T-helper 2 cell treated with Interferon-gamma antibody and Interleukin-4, amounts not matched to agents 100 ng/mL and 5 ng/mL, for 36 hours (primary cell): Measurements from ENCODE around the gene ELF5. TPM values are rescaled to one million over a fixed set of nuclear protein-coding genes. Genes with fewer than 3 reads are reported as not detected.

Experiments
- intact Hi-C: fragments of 100-400 bp; cut with micrococcal nuclease; formaldehyde crosslinking; loops from one replicate; pipeline ENCODE4 v1.15.1; 2023
- total RNA-seq: library from RNA; stranded (reverse); gene quantifications from 2 replicates; pipeline ENCODE4 v1.2.3, GENCODE V29; 2022

Gene ELF5
- total RNA-seq: not detected in 2 replicates

DNA sequence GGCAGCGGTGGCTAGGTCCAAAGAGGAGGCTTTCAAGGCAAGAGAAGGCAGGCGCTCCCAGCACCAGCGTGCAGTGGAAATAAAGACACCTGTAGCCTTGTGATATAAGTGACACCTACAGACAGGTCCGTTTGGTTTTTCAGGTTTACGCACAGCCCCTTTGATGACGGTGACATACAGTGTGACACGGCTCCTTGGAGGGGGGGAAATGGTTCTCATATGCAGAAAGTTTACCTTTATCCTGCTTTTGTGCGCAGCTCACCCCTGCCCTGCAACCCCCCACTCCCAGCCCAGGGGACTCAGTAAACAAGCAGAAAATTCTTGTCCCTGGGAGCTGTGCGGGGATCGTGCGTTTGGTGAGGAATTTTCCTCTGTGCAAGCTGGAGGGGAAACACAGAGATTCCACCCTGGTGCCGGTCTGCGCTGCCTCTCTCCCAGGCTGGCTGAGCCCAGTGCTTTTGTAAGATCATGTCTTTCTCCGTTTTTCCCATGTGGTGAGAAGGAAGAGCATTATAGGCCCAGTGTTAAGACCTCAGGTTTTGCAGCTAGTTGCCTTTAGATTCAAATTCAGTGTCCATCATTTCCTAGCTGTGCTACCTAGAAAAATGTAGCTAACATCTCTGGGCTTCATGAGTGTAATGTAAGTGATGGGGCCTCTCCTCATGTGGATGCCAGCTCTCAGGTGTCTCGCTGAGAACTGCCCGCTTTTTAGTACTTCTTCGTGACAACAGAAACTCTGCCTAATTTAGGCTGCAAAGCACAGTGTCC is at the start of gene ELF5:
ELF5 (minus strand) TSS at position 113 of the 768 bp plus-strand sequence. CDS start 8,045 bp downstream, outside the sequence.
- intact Hi-C loops: loop anchor here (2.0 kb wide), 1 partner anchor 879 kb away; no protein-coding TSS in a partner anchor

DNA sequence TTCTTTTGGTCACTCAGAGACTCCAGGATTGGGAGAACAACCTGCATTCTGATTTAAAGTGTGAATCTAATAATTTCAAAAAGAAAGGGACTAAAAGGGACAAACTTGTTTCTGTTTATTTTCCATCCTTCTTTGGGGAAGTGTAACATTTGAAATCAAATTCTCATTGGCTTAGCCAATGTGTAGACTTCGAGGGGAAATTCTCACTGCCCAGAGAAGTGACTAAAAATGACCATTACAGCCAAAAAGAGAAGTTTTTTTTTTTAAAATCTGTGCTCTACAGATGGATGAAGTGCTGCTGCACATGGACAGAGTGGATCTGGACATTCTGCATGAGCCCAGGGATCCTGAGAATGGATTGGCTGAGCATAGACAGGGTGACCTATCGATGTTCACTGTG is 49.4 kb upstream of the ELF5 start:
- intact Hi-C loops: no loop called here

GRCh38 chr11:34560511-34560910 is 46.9 kb upstream of the ELF5 start:
- intact Hi-C loops: no loop called here

DNA sequence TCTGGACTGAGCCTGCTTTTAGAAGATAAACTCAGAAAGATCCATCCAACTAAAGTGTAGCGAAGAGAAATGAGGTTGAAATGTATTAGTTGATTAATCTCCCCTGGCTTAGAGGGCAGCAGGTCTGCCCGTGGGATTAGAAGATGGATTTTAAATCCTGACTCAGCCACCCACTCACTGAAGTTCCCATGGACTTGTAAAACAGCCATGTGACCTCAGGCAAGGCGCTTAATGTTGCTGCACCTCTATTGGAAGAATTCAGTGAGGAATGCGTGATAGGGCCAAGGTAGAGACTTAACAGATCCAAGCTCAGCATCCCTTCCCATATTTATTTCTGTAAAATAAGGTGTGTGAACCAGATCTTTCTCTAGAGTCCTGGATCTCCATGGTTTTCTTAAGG is 45.1 kb upstream of the ELF5 start:
- intact Hi-C loops: no loop called here

GRCh38 chr11:34558211-34558610 is 44.6 kb upstream of the ELF5 start:
- intact Hi-C loops: no loop called here

DNA sequence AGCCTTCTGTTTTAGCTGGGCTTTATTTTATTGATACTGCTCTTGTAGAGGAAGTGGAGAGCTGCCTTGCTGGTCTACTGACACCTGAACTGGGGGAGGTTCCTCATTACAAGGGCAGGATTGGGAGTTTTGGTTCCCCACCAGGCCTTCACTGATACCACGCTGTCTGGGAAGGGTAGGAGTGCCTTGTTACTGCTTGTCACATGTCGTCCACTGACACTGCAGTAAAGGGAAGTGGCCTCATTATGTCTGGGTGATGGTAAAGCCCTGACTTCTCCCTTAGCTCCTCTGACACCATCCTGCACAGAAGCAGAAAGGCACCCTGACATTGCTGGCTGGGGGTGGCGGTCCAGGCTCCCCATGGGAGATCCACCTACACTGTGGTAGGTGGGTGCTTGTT is 38.7 kb upstream of the ELF5 start:
- intact Hi-C loops: no loop called here

DNA sequence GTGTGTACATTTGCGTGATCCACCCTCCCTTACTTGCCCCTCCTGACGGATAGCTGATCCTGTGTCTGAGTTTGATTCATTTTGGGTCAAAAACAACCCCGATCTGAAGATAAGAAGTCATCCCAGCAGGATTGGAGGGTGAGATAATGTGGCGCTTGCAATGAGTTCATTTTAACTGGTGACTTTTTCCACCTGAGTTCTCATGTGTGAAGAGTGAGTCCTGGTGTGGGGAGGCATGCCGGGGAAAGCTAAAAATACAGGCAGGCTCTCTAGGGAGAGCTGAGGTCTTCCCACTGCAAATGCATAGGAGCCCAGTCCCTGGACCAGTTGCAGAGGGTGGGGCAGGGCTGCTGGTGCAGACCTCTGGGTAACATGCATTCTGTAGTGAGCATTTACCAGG is 35.7 kb upstream of the ELF5 start:
- intact Hi-C loops: no loop called here

DNA sequence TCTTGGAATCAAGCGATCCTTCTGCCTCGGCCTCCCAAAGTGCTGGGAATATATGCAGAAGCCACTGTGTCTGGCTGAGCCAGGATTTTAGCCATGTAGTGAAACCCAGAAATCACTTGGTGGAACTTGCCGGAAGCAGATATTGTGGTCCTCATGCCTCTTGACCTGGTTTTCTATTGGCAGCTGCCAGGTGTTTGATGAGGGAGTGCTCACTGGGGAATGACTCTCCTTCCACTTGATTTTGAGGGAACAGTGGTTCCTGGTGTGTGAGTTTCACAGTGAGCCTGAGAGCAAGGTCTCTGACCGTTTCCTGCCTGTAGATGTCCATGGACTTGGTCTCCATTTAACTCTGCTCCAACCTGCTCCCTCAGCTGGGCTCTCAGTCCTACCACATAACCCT is 34.7 kb upstream of the ELF5 start:
- intact Hi-C loops: no loop called here

DNA sequence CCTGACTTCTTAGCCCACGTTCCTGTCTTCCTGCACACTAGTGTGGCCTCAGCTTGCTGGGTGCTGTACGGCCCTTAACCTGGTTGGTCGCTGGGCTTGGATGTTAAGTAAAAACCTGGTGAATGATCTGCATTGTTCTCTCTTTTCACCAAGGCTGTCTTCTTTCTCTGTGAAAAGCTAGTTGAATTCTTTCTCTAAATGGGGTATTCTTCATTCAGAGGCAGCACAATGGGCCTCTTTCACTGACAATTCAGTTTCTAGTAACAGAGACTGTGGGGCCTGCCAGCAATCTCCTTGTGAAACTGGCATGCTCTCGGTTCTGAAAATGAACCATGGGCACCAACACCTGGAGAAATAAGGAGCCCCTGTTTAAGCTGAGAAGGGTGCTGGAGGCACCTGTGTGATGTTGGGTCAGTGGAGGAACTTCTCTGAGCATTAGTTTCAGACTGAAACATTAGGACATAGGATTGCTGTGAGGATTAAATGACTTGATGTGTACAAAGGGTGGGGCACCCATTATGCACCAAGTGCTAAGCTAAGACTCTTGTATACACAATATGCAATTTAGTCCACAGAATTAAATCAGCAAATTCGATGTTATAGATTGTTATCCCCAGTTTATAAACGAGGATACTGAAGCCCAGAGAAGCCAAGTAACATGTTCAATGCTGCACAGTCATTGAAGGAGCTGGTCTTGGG is 33.1 kb upstream of the ELF5 start:
- intact Hi-C loops: no loop called here

DNA sequence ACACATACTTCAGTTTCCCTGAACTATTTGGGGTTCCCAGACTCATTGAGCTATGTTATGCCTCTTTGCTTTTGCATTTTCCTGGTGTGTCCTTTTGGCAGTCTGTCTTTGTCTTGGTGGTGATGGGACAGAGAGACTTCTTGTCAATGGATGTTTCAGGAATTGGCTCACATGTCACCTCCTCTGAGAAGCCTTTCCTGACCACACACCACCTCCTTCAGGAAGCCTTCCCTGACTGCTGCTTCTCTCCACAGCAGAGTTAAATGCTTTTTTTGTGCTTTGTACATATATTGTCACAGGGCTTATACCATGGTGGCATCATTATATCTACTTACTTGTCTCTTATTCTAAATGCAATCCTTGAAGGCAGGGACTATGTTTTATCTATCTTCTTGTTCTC is 28.5 kb upstream of the ELF5 start:
- intact Hi-C loops: no loop called here

GRCh38 chr11:34540870-34541269 is 27.3 kb upstream of the ELF5 start:
- intact Hi-C loops: no loop called here

DNA sequence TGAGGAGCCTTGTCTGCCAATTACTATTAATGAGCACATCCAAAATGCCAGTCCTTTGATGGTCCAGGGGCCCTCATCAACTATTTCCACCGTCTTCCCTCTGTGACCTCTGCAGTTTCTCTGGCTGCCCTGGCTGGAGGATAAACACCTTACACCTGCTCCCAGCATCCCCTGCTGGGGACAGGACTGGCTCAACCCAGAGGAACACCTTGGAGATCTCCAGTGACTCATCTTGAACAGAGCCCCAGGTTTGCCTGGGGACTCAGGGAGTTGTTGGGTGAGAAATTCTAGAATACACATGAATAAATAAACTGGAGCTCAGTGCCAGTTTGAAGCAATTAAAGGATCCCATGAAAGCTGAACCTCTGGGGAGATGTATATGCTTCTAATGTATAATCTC is 24.0 kb upstream of the ELF5 start:
- intact Hi-C loops: no loop called here

DNA sequence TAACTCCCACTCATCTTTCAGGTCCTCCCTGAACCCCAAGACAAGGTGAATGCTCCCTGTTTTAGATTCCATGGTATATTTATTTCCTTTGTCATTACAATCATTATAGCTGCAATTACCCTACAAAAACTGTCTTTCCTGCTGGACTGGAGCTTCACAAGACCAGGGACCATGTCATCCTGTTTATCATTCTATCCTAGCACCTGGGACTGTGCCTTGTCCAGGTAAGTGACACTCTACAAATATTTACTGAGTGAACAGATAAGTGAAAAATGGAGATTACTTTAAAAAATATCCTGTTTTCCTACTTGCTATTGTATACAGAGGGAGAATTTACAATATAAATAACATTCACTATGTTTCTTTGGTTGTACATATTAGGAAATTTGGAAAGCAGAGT is 22.5 kb upstream of the ELF5 start:
- intact Hi-C loops: no loop called here

DNA sequence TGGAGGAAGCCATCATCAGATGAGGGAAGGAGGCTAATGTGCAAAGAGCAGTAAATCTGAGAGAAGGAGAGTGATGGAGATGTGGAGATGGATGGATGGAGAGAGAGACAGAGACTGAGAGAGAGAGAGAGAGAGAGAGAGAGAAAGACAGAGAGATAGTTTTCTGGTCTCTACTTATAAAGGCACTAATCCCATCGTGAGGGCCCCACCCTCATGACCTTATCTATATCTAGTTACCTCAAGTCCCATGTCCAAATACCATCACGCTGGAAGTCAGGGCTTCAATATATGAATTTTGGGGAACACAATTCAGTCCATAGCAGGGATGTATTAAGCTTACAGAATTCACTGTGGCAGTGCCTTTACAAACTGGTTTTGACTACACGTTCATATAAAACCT is 21.2 kb upstream of the ELF5 start:
- intact Hi-C loops: no loop called here

DNA sequence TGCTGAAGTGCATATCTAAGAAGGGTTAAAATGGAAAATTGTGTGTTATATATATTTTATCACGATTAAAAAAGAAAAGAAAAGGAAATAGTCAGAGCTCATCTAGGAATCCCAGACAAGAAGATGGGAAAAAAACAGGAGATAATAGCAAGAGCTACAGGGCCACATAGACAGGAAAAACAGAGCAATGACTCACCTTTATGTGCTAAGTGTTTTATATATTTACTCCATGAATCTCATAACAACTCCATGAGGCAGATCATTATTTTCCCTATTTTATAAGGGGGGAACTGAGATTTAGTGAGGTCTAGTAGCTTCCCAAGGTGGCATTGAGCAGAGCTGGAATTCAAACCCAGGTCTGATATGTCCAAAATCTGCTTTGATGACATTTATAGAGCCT is 18.1 kb upstream of the ELF5 start:
- intact Hi-C loops: no loop called here

GRCh38 chr11:34530545-34531234 is 17.1 kb upstream of the ELF5 start:
- intact Hi-C loops: no loop called here

DNA sequence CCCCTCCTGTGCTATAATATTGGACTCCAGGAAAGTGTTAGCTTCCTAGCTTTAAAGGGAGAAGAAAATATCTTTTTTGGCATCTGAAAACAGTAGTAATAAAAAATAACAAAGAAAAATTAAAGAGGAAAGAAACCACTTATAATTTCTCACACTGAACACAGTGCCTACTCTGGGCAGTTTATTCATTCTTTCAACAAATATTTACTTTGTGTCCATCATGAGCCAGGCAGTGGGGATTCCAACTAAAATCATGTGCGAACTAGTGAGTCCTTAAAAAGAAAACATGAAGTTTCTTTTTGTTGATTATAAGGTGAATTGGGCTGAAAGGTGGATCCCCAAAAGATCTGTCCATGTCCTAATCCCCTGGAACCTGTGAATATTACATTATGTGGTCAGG is 16.0 kb upstream of the ELF5 start:
- intact Hi-C loops: no loop called here

DNA sequence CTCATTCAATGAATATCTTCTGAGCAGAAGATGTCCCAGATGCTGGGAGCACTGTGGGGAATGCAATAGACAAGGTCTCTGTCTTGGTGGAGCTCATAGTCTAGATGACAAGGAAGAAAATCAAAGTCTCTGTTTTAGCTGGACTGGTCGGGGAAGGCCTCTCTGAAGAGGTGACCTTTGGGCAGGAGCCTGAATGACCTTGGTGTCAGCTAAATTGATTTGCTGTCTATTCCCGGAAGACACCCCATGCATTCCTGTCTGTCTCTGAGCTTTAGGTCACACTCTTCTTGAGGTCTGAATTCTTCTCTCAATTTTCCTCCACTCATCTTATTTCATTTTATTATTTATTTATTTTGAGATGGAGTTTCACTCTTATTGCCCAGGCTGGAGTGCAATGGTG is 14.5 kb upstream of the ELF5 start:
- intact Hi-C loops: no loop called here

- intact Hi-C loops: no loop called here
Observed at GRCh38 chr11:34525888-34526657, 12.5 kb upstream of the ELF5 start.

GRCh38 chr11:34525098-34525497 is 11.5 kb upstream of the ELF5 start:
- intact Hi-C loops: no loop called here

GRCh38 chr11:34524696-34525095 is 11.1 kb upstream of the ELF5 start:
- intact Hi-C loops: no loop called here

DNA sequence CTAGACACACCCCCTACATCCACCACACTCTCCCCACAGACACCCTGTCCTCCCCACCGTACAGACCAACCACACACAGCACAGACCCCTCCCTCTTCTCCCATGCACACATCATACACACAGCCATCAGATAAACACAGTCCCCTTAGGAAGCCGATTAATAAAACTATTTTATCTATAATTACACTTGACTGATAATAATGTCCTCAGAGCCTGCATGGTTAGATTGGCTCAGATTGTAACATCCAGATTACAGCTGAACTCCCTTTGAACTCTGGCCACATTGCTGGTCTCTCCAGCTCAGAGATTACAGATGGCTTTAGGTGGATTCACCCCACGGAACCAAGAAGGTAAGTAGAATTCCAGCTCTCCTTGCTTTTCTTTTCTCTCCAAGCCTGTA is 9.5 kb upstream of the ELF5 start:
- intact Hi-C loops: no loop called here
